Hepatocyte (in vitro differentiated cells): Measurements from ENCODE around the gene CHODL. TPM values are rescaled to one million over a fixed set of nuclear protein-coding genes. Genes with fewer than 3 reads are reported as not detected.

Experiments
- DNase-seq: peaks from one replicate; pipeline ENCODE4 v3.0.0-alpha.2; 2016; ENCODE audit warnings: low spot score
- H2AFZ ChIP-seq: fragments of 200-600 bp; sonication (generic); 2 replicates; pipeline ENCODE4 v1.6.0; 2016; ENCODE audit warnings: antibody characterized with exemption, mild to moderate bottlenecking
- H3K27ac ChIP-seq: fragments of 200-600 bp; sonication (generic); 2 replicates; pipeline ENCODE4 v1.5.1; 2016; ENCODE audit warnings: mild to moderate bottlenecking
- H3K27me3 ChIP-seq: fragments of 200-600 bp; sonication (generic); 2 replicates; pipeline ENCODE4 v1.6.1; 2016
- H3K36me3 ChIP-seq: fragments of 200-600 bp; sonication (generic); replicated peaks from 2 replicates; pipeline ENCODE4 v1.5.1; 2016; ENCODE audit warnings: low read depth; ENCODE audit not compliant: insufficient read depth
- H3K4me1 ChIP-seq: fragments of 200-600 bp; sonication (generic); 2 replicates; pipeline ENCODE4 v1.5.1; 2016; ENCODE audit warnings: mild to moderate bottlenecking, moderate library complexity; ENCODE audit not compliant: insufficient read depth
- H3K4me2 ChIP-seq: fragments of 200-600 bp; sonication (generic); 2 replicates; pipeline ENCODE4 v1.6.0; 2016
- H3K4me3 ChIP-seq: fragments of 200-600 bp; sonication (generic); 2 replicates; pipeline ENCODE4 v1.5.1; 2016; ENCODE audit warnings: mild to moderate bottlenecking
- H3K79me2 ChIP-seq: fragments of 200-600 bp; sonication (generic); 2 replicates; pipeline ENCODE4 v1.6.0; 2017; ENCODE audit warnings: mild to moderate bottlenecking
- H3K9me2 ChIP-seq: fragments of 200-600 bp; sonication (generic); replicated peaks from 2 replicates; pipeline ENCODE4 v1.6.0; 2017; ENCODE audit warnings: mild to moderate bottlenecking; ENCODE audit not compliant: insufficient read depth
- H3K9me3 ChIP-seq: fragments of 200-600 bp; sonication (generic); 2 replicates; pipeline ENCODE4 v1.5.1; 2016; ENCODE audit warnings: low read depth, mild to moderate bottlenecking
- H4K20me1 ChIP-seq: fragments of 200-600 bp; sonication (generic); 2 replicates; pipeline ENCODE4 v1.6.0; 2016; ENCODE audit warnings: mild to moderate bottlenecking; ENCODE audit not compliant: insufficient read depth, poor library complexity, severe bottlenecking
- CTCF ChIP-seq: fragments of 200-600 bp; sonication (generic); IDR thresholded peaks from 2 replicates; pipeline ENCODE4 v1.5.1; 2016; ENCODE audit warnings: antibody characterized with exemption, mild to moderate bottlenecking; ENCODE audit not compliant: poor library complexity
- EZH2 ChIP-seq: fragments of 200-600 bp; sonication (generic); IDR thresholded peaks from 2 replicates; pipeline ENCODE4 v1.6.1; 2016; ENCODE audit warnings: antibody characterized with exemption, mild to moderate bottlenecking, borderline replicate concordance
- EZH2phosphoT487 ChIP-seq: fragments of 200-600 bp; sonication (generic); IDR thresholded peaks from one replicate; pipeline ENCODE4 v1.6.1; 2018; ENCODE audit warnings: antibody characterized with exemption, mild to moderate bottlenecking, low read depth, moderate library complexity; ENCODE audit not compliant: unreplicated experiment, severe bottlenecking
- WGBS: methylation state at CpG from one replicate; pipeline ENCODE4 v1.1.6; 2016; ENCODE audit warnings: low lambda C conversion rate; ENCODE audit errors: missing lambda C conversion rate; 5-methylcytosine and 5-hydroxymethylcytosine counted together
- polyA plus RNA-seq: library from polyadenylated mRNA; unstranded; fragments of >200 nt; fragmentation: Nextera tagmentation; extraction: Ambion mirVana; gene quantifications from 2 replicates; pipeline ENCODE4 v1.2.1, GENCODE V29; 2016
- total RNA-seq: library from RNA; depleted of rRNA; stranded (reverse); fragments of >200 nt; gene quantifications from 2 replicates; pipeline ENCODE4 v1.2.3, GENCODE V29; 2014

The CHODL gene
- total and polyA plus RNA-seq, 2 experiments from 2014 or later = 0.31 to 0.73 TPM

GRCh38 chr21:18253221-18253620, 8.6 kb downstream of the CHODL start:
- H3K4me2 ChIP-seq = no peak overlapping the region
- H4K20me1 ChIP-seq = no peaks in the 10 kb centered on the region
- no peaks in the 10 kb centered on the region for H3K79me2 ChIP-seq
- H3K9me3 ChIP-seq = no peaks in the 10 kb centered on the region
- no peaks in the 10 kb centered on the region for H3K27me3 ChIP-seq
- no peaks in the 10 kb centered on the region for H3K36me3 ChIP-seq
- TF ChIP-seq EZH2 (no peak), CTCF (no peak), EZH2phosphoT487 (no peak)
- no peak for DNase-seq
- WGBS = 90% methylated on average over 2 of the region's 2 CpGs
- no peak overlapping the region for H3K27ac ChIP-seq
- no peak overlapping the region for H3K4me3 ChIP-seq
- no peaks in the 10 kb centered on the region for H3K9me2 ChIP-seq
- H2AFZ ChIP-seq = no peak overlapping the region
- no peaks in the 10 kb centered on the region for H3K4me1 ChIP-seq

GRCh38 chr21:18253799-18254198, 9.2 kb downstream of the CHODL start:
- no peaks in the 10 kb centered on the region for H4K20me1 ChIP-seq
- no peaks in the 10 kb centered on the region for H3K79me2 ChIP-seq
- no peak overlapping the region for H3K4me2 ChIP-seq
- H3K9me3 ChIP-seq = no peaks in the 10 kb centered on the region
- H3K4me3 ChIP-seq = no peak overlapping the region
- no peaks in the 10 kb centered on the region for H3K4me1 ChIP-seq
- H3K9me2 ChIP-seq = no peaks in the 10 kb centered on the region
- no peaks in the 10 kb centered on the region for H3K27me3 ChIP-seq
- H2AFZ ChIP-seq = no peak overlapping the region
- no peak for DNase-seq
- H3K36me3 ChIP-seq = no peaks in the 10 kb centered on the region
- H3K27ac ChIP-seq = no peak overlapping the region
- WGBS = 98% methylated on average over 2 of the region's 2 CpGs
- no peak for TF ChIP-seq EZH2phosphoT487
- TF ChIP-seq EZH2 = no peak
- no peak for TF ChIP-seq CTCF

DNA sequence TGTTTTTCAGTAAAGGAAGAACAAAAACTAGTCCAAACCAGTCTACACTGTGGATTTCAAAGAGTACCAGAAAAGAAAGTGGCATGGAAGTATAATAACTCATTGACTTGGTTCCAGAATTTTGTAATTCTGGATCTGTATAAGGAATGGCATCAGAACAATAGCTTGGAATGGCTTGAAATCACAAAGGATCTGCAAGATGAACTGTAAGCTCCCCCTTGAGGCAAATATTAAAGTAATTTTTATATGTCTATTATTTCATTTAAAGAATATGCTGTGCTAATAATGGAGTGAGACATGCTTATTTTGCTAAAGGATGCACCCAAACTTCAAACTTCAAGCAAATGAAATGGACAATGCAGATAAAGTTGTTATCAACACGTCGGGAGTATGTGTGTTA, 21.3 kb downstream of the CHODL start:
- DNase-seq = no peak
- Histone ChIP-seq H3K27me3 (no peaks in the 10 kb centered on the region), H3K36me3 (no peaks in the 10 kb centered on the region)

More for the DNA sequence above, 21.3 kb downstream of the CHODL start:
- Histone ChIP-seq H4K20me1 (no peaks in the 10 kb centered on the region), H3K79me2 (no peaks in the 10 kb centered on the region), H3K4me2 (no peak overlapping the region), H3K9me2 (no peaks in the 10 kb centered on the region), H3K9me3 (no peaks in the 10 kb centered on the region), H3K4me3 (no peak overlapping the region), H3K4me1 (no peaks in the 10 kb centered on the region), H2AFZ (no peak overlapping the region), H3K27ac (no peak overlapping the region)
- no peak for TF ChIP-seq EZH2phosphoT487
- TF ChIP-seq EZH2 = no peak
- no peak for TF ChIP-seq CTCF
- WGBS = 93% methylated on average over 2 of the region's 2 CpGs
